OCI-LY7 (cell line): Measurements from ENCODE around the gene PFKL. TPM values are rescaled to one million over a fixed set of nuclear protein-coding genes. Genes with fewer than 3 reads are reported as not detected.

Experiments
- BruUV-seq: library from RNA; stranded (reverse); fragments of 400-500 nt; replicated peaks from 2 replicates; lab custom pipeline; 2021; lab: Mats Ljungman, UMichigan
- CTCF ChIA-PET: fragments of 300-600 bp; sonication (Branson Sonifier 250); formaldehyde crosslinking; loops from one replicate; lab custom pipeline; 2022; ENCODE audit warnings: antibody characterized with exemption; ENCODE audit not compliant: unreplicated experiment; lab: Charles Lee
- POLR2A ChIA-PET: fragments of 300-600 bp; sonication (Branson Sonifier 250); formaldehyde crosslinking; loops from one replicate; lab custom pipeline; 2022; ENCODE audit warnings: antibody characterized with exemption; lab: Charles Lee
- DNase-seq: peaks from one replicate; pipeline ENCODE4 v3.0.0-alpha.2; 2015; ENCODE audit warnings: low spot score
- H2AFZ ChIP-seq: fragments of 200-600 bp; sonication (generic), shearing (Covaris generic); 2 replicates; pipeline ENCODE4 v1.6.1; 2014; ENCODE audit warnings: mild to moderate bottlenecking, antibody characterized with exemption, low read length, moderate library complexity
- H3K27ac ChIP-seq: fragments of 200-600 bp; sonication (generic); 2 replicates; pipeline ENCODE4 v1.5.1; 2014; ENCODE audit warnings: mixed run types, low read depth, mild to moderate bottlenecking, moderate library complexity, low read length, inconsistent platforms; ENCODE audit not compliant: poor library complexity, severe bottlenecking
- H3K36me3 ChIP-seq: fragments of 200-600 bp; sonication (generic); 2 replicates; pipeline ENCODE4 v1.6.1; 2014; ENCODE audit warnings: mild to moderate bottlenecking, antibody characterized with exemption, low read length, moderate library complexity, mixed read lengths; ENCODE audit not compliant: insufficient read depth
- H3K4me1 ChIP-seq: fragments of 200-600 bp; sonication (generic); 2 replicates; pipeline ENCODE4 v1.5.1; 2014; ENCODE audit warnings: mild to moderate bottlenecking, low read length; ENCODE audit not compliant: insufficient read depth, poor library complexity, severe bottlenecking
- H3K4me2 ChIP-seq: fragments of 200-600 bp; sonication (generic); 2 replicates; pipeline ENCODE4 v1.6.1; 2014; ENCODE audit warnings: mild to moderate bottlenecking, low read length
- H3K4me3 ChIP-seq: fragments of 200-600 bp; sonication (generic); 2 replicates; pipeline ENCODE4 v1.5.1; 2014; ENCODE audit warnings: mild to moderate bottlenecking, low read depth, low read length; ENCODE audit not compliant: poor library complexity, severe bottlenecking
- H3K79me2 ChIP-seq: fragments of 200-600 bp; sonication (generic); 2 replicates; pipeline ENCODE4 v1.6.1; 2016; ENCODE audit warnings: low read depth, mild to moderate bottlenecking, low read length, moderate library complexity, mixed read lengths; ENCODE audit not compliant: insufficient read depth
- H3K9me2 ChIP-seq: fragments of 200-600 bp; sonication (generic); 2 replicates; pipeline ENCODE4 v1.6.1; 2016; ENCODE audit warnings: mild to moderate bottlenecking, low read length, mixed read lengths; ENCODE audit not compliant: insufficient read depth
- H3K9me3 ChIP-seq: fragments of 200-600 bp; sonication (generic); 2 replicates; pipeline ENCODE4 v1.6.1; 2014; ENCODE audit warnings: mild to moderate bottlenecking, mixed run types, low read length, mixed read lengths
- H4K20me1 ChIP-seq: fragments of 200-600 bp; sonication (generic); 2 replicates; pipeline ENCODE4 v1.6.1; 2014; ENCODE audit warnings: mild to moderate bottlenecking, antibody characterized with exemption, low read length, moderate library complexity, mixed read lengths; ENCODE audit not compliant: insufficient read depth
- EZH2phosphoT487 ChIP-seq: fragments of 200-600 bp; sonication (generic); IDR thresholded peaks from 2 replicates; pipeline ENCODE4 v1.6.1; 2018; ENCODE audit warnings: low read depth, borderline replicate concordance, mild to moderate bottlenecking, mixed run types, antibody characterized with exemption, low read length, moderate library complexity, mixed read lengths
- intact Hi-C: fragments of 100-400 bp; cut with micrococcal nuclease; formaldehyde crosslinking; loops from one replicate; pipeline ENCODE4 v1.10.0; 2022; ENCODE audit not compliant: unreplicated experiment
- total RNA-seq, 2 experiments: library from RNA; depleted of rRNA in 1 of 2; stranded (reverse); fragments of >200 nt in 1 of 2; shearing (Covaris generic) in 1 of 2; gene quantifications; 2 replicates each; pipeline ENCODE4 v1.2.3, GENCODE V29; 2014 to 2022
- TF ChIP-seq, protein P1 (sequence below): fragments of 200-600 bp; sonication (generic); conservative IDR thresholded peaks from 2 replicates; pipeline ENCODE4 v1.5.1; 2014; ENCODE audit warnings: mild to moderate bottlenecking, antibody characterized with exemption, low read length, moderate library complexity, mixed read lengths

PFKL gene
- total RNA-seq, 2 experiments from 2014 or later = 102 to 128 TPM

- no peak for DNase-seq
- H3K79me2 ChIP-seq = no peaks in the 10 kb centered on the region
- H3K9me3 ChIP-seq = no peaks in the 10 kb centered on the region
- no peaks in the 10 kb centered on the region for H3K36me3 ChIP-seq
- no peaks in the 10 kb centered on the region for H3K4me1 ChIP-seq
- no peaks in the 10 kb centered on the region for H3K9me2 ChIP-seq
- no peak overlapping the region for H3K4me3 ChIP-seq
- no peak overlapping the region for H3K4me2 ChIP-seq
- intact Hi-C loops = no loop called here
- H4K20me1 ChIP-seq = no peaks in the 10 kb centered on the region
- no peak overlapping the region for H3K27ac ChIP-seq
- BruUV-seq = no TSS peak
- H2AFZ ChIP-seq = no peak overlapping the region
- no peak for TF ChIP-seq EZH2phosphoT487
- TF ChIP-seq, protein P1, sequence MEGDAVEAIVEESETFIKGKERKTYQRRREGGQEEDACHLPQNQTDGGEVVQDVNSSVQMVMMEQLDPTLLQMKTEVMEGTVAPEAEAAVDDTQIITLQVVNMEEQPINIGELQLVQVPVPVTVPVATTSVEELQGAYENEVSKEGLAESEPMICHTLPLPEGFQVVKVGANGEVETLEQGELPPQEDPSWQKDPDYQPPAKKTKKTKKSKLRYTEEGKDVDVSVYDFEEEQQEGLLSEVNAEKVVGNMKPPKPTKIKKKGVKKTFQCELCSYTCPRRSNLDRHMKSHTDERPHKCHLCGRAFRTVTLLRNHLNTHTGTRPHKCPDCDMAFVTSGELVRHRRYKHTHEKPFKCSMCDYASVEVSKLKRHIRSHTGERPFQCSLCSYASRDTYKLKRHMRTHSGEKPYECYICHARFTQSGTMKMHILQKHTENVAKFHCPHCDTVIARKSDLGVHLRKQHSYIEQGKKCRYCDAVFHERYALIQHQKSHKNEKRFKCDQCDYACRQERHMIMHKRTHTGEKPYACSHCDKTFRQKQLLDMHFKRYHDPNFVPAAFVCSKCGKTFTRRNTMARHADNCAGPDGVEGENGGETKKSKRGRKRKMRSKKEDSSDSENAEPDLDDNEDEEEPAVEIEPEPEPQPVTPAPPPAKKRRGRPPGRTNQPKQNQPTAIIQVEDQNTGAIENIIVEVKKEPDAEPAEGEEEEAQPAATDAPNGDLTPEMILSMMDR = no peak
- POLR2A ChIA-PET = no interaction called here
- CTCF ChIA-PET = no interaction called here
Measured at GRCh38 chr21:44370027-44370735, 70.3 kb downstream of the PFKL start.

DNA sequence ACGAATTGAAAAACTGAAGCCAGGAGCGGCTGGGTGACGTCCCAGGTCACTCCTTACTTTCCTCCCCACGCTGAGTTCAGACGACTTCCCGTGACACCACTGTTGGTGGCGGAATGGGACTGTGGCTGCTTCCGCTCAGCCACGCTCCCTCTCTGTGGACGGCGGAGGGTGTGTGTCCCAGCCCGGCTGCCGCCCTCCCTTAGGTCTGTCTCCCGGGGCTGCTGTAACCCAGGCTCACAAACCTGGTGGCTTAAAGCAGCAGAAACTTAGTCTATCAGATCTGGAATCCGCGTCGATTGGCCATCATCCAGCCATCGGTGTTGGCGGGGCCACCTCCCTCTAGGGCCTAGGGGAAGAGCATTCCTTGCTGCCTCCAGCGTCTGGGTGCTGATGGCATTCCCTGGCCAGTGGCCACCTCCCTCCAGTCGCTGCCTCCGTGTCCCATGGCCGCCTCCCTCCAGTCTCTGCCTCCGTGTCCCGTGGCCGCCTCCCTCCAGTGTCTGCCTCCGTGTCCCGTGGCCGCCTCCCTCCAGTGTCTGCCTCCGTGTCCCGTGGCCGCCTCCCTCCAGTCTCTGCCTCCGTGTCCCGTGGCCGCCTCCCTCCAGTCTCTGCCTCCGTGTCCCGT is 71.0 kb downstream of the PFKL start:
- DNase-seq = no peak
- Histone ChIP-seq H3K4me2 (no peak overlapping the region), H3K4me1 (no peaks in the 10 kb centered on the region), H3K36me3 (no peaks in the 10 kb centered on the region), H3K9me3 (no peaks in the 10 kb centered on the region), H2AFZ (no peak overlapping the region), H3K4me3 (no peak overlapping the region), H3K27ac (no peak overlapping the region), H4K20me1 (no peaks in the 10 kb centered on the region), H3K79me2 (no peaks in the 10 kb centered on the region), H3K9me2 (no peaks in the 10 kb centered on the region)
- ChIA-PET CTCF (no interaction called here), POLR2A (no interaction called here)
- intact Hi-C loops = no loop called here
- TF ChIP-seq, protein P1 = no peak
- TF ChIP-seq EZH2phosphoT487 = no peak
- no TSS peak for BruUV-seq

GRCh38 chr21:44371596-44371995 is 71.7 kb downstream of the PFKL start:
- CTCF ChIA-PET = no interaction called here
- BruUV-seq = no TSS peak
- TF ChIP-seq EZH2phosphoT487 = no peak
- TF ChIP-seq, protein P1 = no peak
- Histone ChIP-seq H3K27ac (no peak overlapping the region), H4K20me1 (no peaks in the 10 kb centered on the region), H3K36me3 (no peaks in the 10 kb centered on the region), H3K9me2 (no peaks in the 10 kb centered on the region), H3K9me3 (no peaks in the 10 kb centered on the region), H3K4me3 (no peak overlapping the region), H3K4me1 (no peaks in the 10 kb centered on the region), H3K4me2 (no peak overlapping the region), H2AFZ (no peak overlapping the region), H3K79me2 (no peaks in the 10 kb centered on the region)
- intact Hi-C loops = no loop called here
- POLR2A ChIA-PET = no interaction called here
- DNase-seq = no peak
